Caco-2 (cell line): ENCODE measurements around the gene CKLF. TPM values are rescaled to one million over a fixed set of nuclear protein-coding genes. Genes with fewer than 3 reads are reported as not detected.
A peak's percentile ranks its signal among the peaks of the same experiment; 100 is the strongest.

ENCODE experiments used
- BruUV-seq: library from RNA; stranded (reverse); fragments of 400-500 nt; replicated peaks from 2 replicates; lab custom pipeline; 2021; lab: Mats Ljungman, UMichigan
- CTCF ChIA-PET: fragments of 300-600 bp; sonication (Branson Sonifier 250); formaldehyde crosslinking; loops from one replicate; lab custom pipeline; 2022; ENCODE audit warnings: antibody characterized with exemption; lab: Charles Lee
- POLR2A ChIA-PET: fragments of 300-600 bp; sonication (Branson Sonifier 250); formaldehyde crosslinking; loops from one replicate; lab custom pipeline; 2022; ENCODE audit warnings: antibody characterized with exemption; lab: Charles Lee
- DNase-seq, 2 experiments: peaks; one replicate each; pipeline versions ENCODE4 v3.0.0 to v3.0.0-alpha.2; 2020 to 2022
- H3K27me3 ChIP-seq: replicated peaks from 2 replicates; pipeline ENCODE4 v1.6.0; 2011; ENCODE audit warnings: low read length; ENCODE audit not compliant: control insufficient read depth, insufficient read depth
- H3K36me3 ChIP-seq: 2 replicates; pipeline ENCODE4 v1.5.1; 2011; ENCODE audit warnings: low read length; ENCODE audit not compliant: control insufficient read depth, insufficient read depth
- H3K4me1 ChIP-seq: fragments of 250-450 bp; sonication (Bioruptor Pico); 2 replicates; pipeline ENCODE4 v1.5.1; 2020; ENCODE audit warnings: mild to moderate bottlenecking
- H3K4me3 ChIP-seq: 2 replicates; pipeline ENCODE4 v1.5.1; 2011; ENCODE audit warnings: low read depth, mild to moderate bottlenecking, control low read depth, low read length
- H3K9me3 ChIP-seq: fragments of 250-450 bp; sonication (Bioruptor Pico); 2 replicates; pipeline ENCODE4 v1.5.1; 2020; ENCODE audit warnings: mild to moderate bottlenecking, moderate library complexity
- H3K27ac Mint-ChIP-seq: one replicate; pipeline ENCODE4 v1.8.0; 2022; ENCODE audit warnings: mixed read lengths; ENCODE audit not compliant: unreplicated experiment
- H3K27me3 Mint-ChIP-seq: one replicate; pipeline ENCODE4 v1.8.0; 2022; ENCODE audit warnings: mixed read lengths; ENCODE audit not compliant: insufficient read depth, unreplicated experiment
- H3K36me3 Mint-ChIP-seq: one replicate; pipeline ENCODE4 v1.8.0; 2022; ENCODE audit warnings: mild to moderate bottlenecking, mixed read lengths; ENCODE audit not compliant: insufficient read depth, unreplicated experiment
- H3K4me1 Mint-ChIP-seq: one replicate; pipeline ENCODE4 v1.8.0; 2022; ENCODE audit warnings: low read depth, mixed read lengths; ENCODE audit not compliant: unreplicated experiment
- H3K4me3 Mint-ChIP-seq: one replicate; pipeline ENCODE4 v1.8.0; 2022; ENCODE audit warnings: mild to moderate bottlenecking, moderate library complexity, mixed read lengths; ENCODE audit not compliant: unreplicated experiment
- H3K9me3 Mint-ChIP-seq: one replicate; pipeline ENCODE4 v1.8.0; 2022; ENCODE audit warnings: mixed read lengths; ENCODE audit not compliant: unreplicated experiment
- intact Hi-C: fragments of 100-400 bp; cut with micrococcal nuclease; formaldehyde crosslinking; loops from one replicate; pipeline ENCODE4 v1.10.0; 2022; ENCODE audit not compliant: unreplicated experiment
- total RNA-seq: library from RNA; stranded (reverse); gene quantifications from 2 replicates; pipeline ENCODE4 v1.2.3, GENCODE V29; 2022
- TF ChIP-seq, protein P1 (sequence below), 2 experiments: fragments of 200-600 bp in 1 of 2; IDR thresholded peaks; 1 replicate in 1 of 2; 2 replicates in 1 of 2; pipeline versions ENCODE4 v1.5.1 to v1.8.0; 2011 to 2022; ENCODE audit warnings: antibody characterized with exemption in 1 of 2, control low read depth in 1 of 2, inconsistent platforms in 1 of 2, low read depth in 1 of 2, low read length in 1 of 2, mild to moderate bottlenecking in 1 of 2, moderate library complexity in 1 of 2; ENCODE audit not compliant: insufficient read depth in 1 of 2, severe bottlenecking in 1 of 2, unreplicated experiment in 1 of 2

CKLF gene
- total RNA-seq, 1 experiment from 2014 or later, result 103 TPM

DNA sequence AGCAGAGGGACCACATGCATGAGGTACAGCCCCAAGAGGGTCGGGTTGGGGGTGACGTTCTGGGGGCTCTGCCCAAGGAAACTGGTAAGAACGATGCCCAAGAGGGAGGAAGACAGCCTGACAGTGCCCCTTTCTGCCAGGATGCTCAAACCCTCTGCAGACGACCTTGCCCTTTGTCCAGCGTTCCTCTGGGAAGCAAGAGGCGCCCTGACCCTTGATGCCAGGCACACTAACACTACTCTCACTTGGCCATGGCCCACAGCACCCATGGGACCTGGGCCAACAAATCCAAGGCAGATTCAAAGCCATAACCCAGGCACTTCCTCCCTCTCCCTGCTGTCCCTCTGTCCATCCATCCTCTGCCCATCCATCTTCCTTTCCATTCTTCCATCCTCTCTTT, 22.9 kb upstream of the CKLF start:
- Histone ChIP-seq H3K36me3 (peaks cover 1% of the 10 kb centered on the region; the same call in 1 of the 2 replicates), H3K9me3 (no peaks in the 10 kb centered on the region), H3K4me1 (peaks cover 5% of the 10 kb centered on the region), H3K4me3 (no peak overlapping the region), H3K27me3 (no peaks in the 10 kb centered on the region)
- Mint-ChIP-seq H3K9me3 (no peaks in the 10 kb centered on the region), H3K4me3 (no peak overlapping the region), H3K36me3 (no peaks in the 10 kb centered on the region), H3K27ac (no peak overlapping the region), H3K27me3 (no peaks in the 10 kb centered on the region), H3K4me1 (peaks cover 4% of the 10 kb centered on the region)
- intact Hi-C loops, result no loop called here
- BruUV-seq, result no TSS peak
- ChIA-PET CTCF (no interaction called here), POLR2A (no interaction called here)
- TF ChIP-seq, protein P1, sequence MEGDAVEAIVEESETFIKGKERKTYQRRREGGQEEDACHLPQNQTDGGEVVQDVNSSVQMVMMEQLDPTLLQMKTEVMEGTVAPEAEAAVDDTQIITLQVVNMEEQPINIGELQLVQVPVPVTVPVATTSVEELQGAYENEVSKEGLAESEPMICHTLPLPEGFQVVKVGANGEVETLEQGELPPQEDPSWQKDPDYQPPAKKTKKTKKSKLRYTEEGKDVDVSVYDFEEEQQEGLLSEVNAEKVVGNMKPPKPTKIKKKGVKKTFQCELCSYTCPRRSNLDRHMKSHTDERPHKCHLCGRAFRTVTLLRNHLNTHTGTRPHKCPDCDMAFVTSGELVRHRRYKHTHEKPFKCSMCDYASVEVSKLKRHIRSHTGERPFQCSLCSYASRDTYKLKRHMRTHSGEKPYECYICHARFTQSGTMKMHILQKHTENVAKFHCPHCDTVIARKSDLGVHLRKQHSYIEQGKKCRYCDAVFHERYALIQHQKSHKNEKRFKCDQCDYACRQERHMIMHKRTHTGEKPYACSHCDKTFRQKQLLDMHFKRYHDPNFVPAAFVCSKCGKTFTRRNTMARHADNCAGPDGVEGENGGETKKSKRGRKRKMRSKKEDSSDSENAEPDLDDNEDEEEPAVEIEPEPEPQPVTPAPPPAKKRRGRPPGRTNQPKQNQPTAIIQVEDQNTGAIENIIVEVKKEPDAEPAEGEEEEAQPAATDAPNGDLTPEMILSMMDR (IDR thresholded peaks at IDR 0.05; ENCODE audit: insufficient read depth in 1 of 2, low read depth in 1 of 2, low read length in 1 of 2, severe bottlenecking in 1 of 2, unreplicated experiment in 1 of 2), result no peak
- no peak for DNase-seq

DNA sequence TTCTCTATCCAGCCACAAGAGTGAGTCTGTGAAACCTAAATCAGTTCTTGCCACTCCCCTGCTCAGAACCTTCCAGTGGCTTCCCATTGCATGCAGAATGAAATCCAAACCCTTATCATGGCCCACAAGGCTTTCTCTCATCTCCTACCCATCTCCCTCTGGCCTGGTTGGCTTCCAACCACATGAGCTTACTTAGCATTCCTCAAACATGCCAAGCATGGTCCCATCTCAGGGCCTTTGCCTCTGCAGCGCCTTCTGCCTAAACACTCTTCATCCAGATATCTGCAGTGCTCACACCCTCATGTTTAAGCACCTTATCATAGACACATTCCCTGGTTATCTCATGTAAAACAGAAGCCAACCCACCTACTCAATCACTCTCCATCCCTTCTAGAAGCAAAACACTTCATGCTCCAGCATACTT, 18.0 kb upstream of the CKLF start:
- Histone ChIP-seq H3K27me3 (no peaks in the 10 kb centered on the region), H3K36me3 (no peaks in the 10 kb centered on the region; the same call in 1 of the 2 replicates), H3K4me3 (no peak overlapping the region), H3K4me1 (peaks cover 5% of the 10 kb centered on the region), H3K9me3 (no peaks in the 10 kb centered on the region)
- Mint-ChIP-seq H3K36me3 (no peaks in the 10 kb centered on the region), H3K9me3 (no peaks in the 10 kb centered on the region), H3K27ac (no peak overlapping the region), H3K4me1 (peaks cover 6% of the 10 kb centered on the region), H3K27me3 (no peaks in the 10 kb centered on the region), H3K4me3 (no peak overlapping the region)
- CTCF ChIA-PET, result no interaction called here
- TF ChIP-seq, protein P1 (IDR thresholded peaks at IDR 0.05; ENCODE audit: insufficient read depth in 1 of 2, low read depth in 1 of 2, low read length in 1 of 2, severe bottlenecking in 1 of 2, unreplicated experiment in 1 of 2), result no peak
- DNase-seq, result peak; percentile 36 to 63
- BruUV-seq, result no TSS peak
- POLR2A ChIA-PET, result no interaction called here
- intact Hi-C loops, result no loop called here

DNA sequence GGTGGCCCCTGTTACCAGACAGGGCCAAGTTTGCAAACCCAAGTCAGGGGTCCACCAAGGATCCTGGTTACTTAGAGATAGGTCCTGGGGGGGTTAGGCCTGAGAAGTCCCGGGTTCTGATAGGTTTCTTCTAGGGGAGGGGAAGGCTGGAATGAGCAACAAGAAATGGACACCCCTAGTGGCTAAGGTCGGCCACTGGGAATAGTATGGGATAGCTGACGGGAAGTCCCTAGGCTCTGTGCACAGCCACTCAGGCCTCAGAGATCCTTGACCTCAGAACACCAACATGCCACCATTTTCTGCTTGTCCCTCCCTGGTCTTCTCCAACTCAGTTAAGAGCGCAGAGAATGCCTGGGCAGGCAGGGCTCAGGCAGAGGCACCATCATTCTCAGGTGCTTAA, 15.9 kb upstream of the CKLF start:
- POLR2A ChIA-PET, result no interaction called here
- Histone ChIP-seq H3K4me3 (no peak overlapping the region), H3K36me3 (no peaks in the 10 kb centered on the region), H3K27me3 (no peaks in the 10 kb centered on the region), H3K4me1 (peaks cover 5% of the 10 kb centered on the region), H3K9me3 (no peaks in the 10 kb centered on the region)
- Mint-ChIP-seq H3K36me3 (no peaks in the 10 kb centered on the region), H3K27me3 (no peaks in the 10 kb centered on the region), H3K27ac (no peak overlapping the region), H3K4me3 (no peak overlapping the region), H3K9me3 (no peaks in the 10 kb centered on the region), H3K4me1 (peaks cover 6% of the 10 kb centered on the region)
- CTCF ChIA-PET, result interaction anchor here (0.7 kb wide), 1 partner anchor 16 kb away, joined by 3 read pairs; the partner anchor contains the start of gene CKLF
- TF ChIP-seq, protein P1 (IDR thresholded peaks at IDR 0.05; ENCODE audit: insufficient read depth in 1 of 2, low read depth in 1 of 2, low read length in 1 of 2, severe bottlenecking in 1 of 2, unreplicated experiment in 1 of 2), result no peak
- intact Hi-C loops, result no loop called here
- no TSS peak for BruUV-seq
- no peak for DNase-seq
